ENCODE data around the gene FMNL3.

FMNL3 gene

GRCh38 chr12:49588281-49588680 is 118.9 kb downstream of the FMNL3 start:
- no peak for DNase-seq

GRCh38 chr12:49587174-49587908 is 119.9 kb downstream of the FMNL3 start:
- no peak for DNase-seq
